H1 (cell line): ENCODE measurements around the gene GCH1. TPM values are rescaled to one million over a fixed set of nuclear protein-coding genes. Genes with fewer than 3 reads are reported as not detected.

Source experiments
- CTCF ChIA-PET: fragments of 300-600 bp; sonication (Branson Sonifier 250); formaldehyde crosslinking; loops from one replicate; lab custom pipeline; 2021; ENCODE audit not compliant: partially characterized antibody; lab: Charles Lee
- POLR2A ChIA-PET: fragments of 300-600 bp; sonication (Branson Sonifier 250); formaldehyde crosslinking; loops from one replicate; lab custom pipeline; 2021; ENCODE audit warnings: inconsistent platforms; ENCODE audit not compliant: partially characterized antibody; lab: Charles Lee
- DNase-seq, 2 experiments: peaks; one replicate each; pipeline versions ENCODE4 v3.0.0 to v3.0.0-alpha.2; 2010 to 2022; ENCODE audit warnings: low spot score in 2 of 2, low read depth in 1 of 2, mixed read lengths in 1 of 2
- FAIRE-seq: peaks from 2 replicates; lab custom pipeline; 2011; peaks lifted over from hg19 to GRCh38; lab: Jason Lieb, UNC
- H2AFZ ChIP-seq: 2 replicates; pipeline ENCODE4 v1.8.1; 2012; ENCODE audit warnings: low read length, inconsistent platforms
- H2AK5ac ChIP-seq: 2 replicates; pipeline ENCODE4 v1.6.1; 2013; ENCODE audit warnings: low read depth, low read length
- H2BK120ac ChIP-seq: replicated peaks from 2 replicates; pipeline ENCODE3; 2013; ENCODE audit warnings: low read depth, low read length, inconsistent platforms
- H2BK12ac ChIP-seq: 2 replicates; pipeline ENCODE4 v1.6.1; 2013; ENCODE audit warnings: low read depth, low read length
- H2BK15ac ChIP-seq: 2 replicates; pipeline ENCODE4 v1.6.1; 2013; ENCODE audit warnings: low read length
- H2BK20ac ChIP-seq: 2 replicates; pipeline ENCODE4 v1.6.1; 2013; ENCODE audit warnings: low read length
- H2BK5ac ChIP-seq: 2 replicates; pipeline ENCODE4 v1.6.1; 2013; ENCODE audit warnings: low read depth, low read length
- H3K14ac ChIP-seq: 2 replicates; pipeline ENCODE4 v1.6.1; 2013; ENCODE audit warnings: inconsistent platforms; ENCODE audit not compliant: insufficient read length
- H3K18ac ChIP-seq: 2 replicates; pipeline ENCODE4 v1.6.1; 2013; ENCODE audit warnings: low read length; ENCODE audit errors: extremely low read depth
- H3K23ac ChIP-seq: 2 replicates; pipeline ENCODE4 v1.6.1; 2013; ENCODE audit warnings: inconsistent platforms; ENCODE audit not compliant: insufficient read length
- H3K23me2 ChIP-seq: 2 replicates; pipeline ENCODE4 v1.6.1; 2013; ENCODE audit warnings: low read depth, low read length
- H3K27ac ChIP-seq: 2 replicates; pipeline ENCODE4 v1.6.1; 2011; ENCODE audit warnings: low read depth, low read length, inconsistent platforms
- H3K27me3 ChIP-seq, 4 experiments: replicated peaks in 1 of 4; 1 replicate in 1 of 4; 2 replicates in 3 of 4; pipeline versions ENCODE4 v1.6.1 to v1.8.1; 2011 to 2013; ENCODE audit warnings: low read length in 3 of 4, mild to moderate bottlenecking in 3 of 4, inconsistent platforms in 2 of 4, mixed read lengths in 2 of 4, moderate library complexity in 1 of 4; ENCODE audit not compliant: control insufficient read depth in 3 of 4, insufficient read depth in 3 of 4; ENCODE audit errors: extremely low read depth in 1 of 4
- H3K36me3 ChIP-seq, 4 experiments: 2 replicates each; pipeline versions ENCODE4 v1.6.1 to v1.8.1; 2011 to 2013; ENCODE audit warnings: mild to moderate bottlenecking in 4 of 4, low read length in 3 of 4, moderate library complexity in 2 of 4, control low read depth in 1 of 4, inconsistent platforms in 1 of 4; ENCODE audit not compliant: insufficient read depth in 4 of 4, control insufficient read depth in 2 of 4
- H3K4ac ChIP-seq: replicated peaks from 2 replicates; pipeline ENCODE3; 2013; ENCODE audit warnings: low read length, low read depth, mixed read lengths, inconsistent platforms; ENCODE audit not compliant: insufficient read length
- H3K4me1 ChIP-seq, 4 experiments: replicated peaks in 1 of 4; 1 replicate in 1 of 4; 2 replicates in 3 of 4; pipeline versions ENCODE4 v1.6.1 to v1.8.1; 2011 to 2013; ENCODE audit warnings: low read length in 3 of 4, inconsistent platforms in 2 of 4, mixed read lengths in 1 of 4; ENCODE audit not compliant: insufficient read depth in 4 of 4, control insufficient read depth in 3 of 4
- H3K4me2 ChIP-seq, 2 experiments: 2 replicates each; pipeline versions ENCODE4 v1.6.1 to v1.8.1; 2011 to 2013; ENCODE audit warnings: low read depth in 2 of 2, low read length in 2 of 2, control low read depth in 1 of 2, inconsistent platforms in 1 of 2, mild to moderate bottlenecking in 1 of 2; ENCODE audit not compliant: insufficient read depth in 1 of 2
- H3K4me3 ChIP-seq, 4 experiments: fragments of 200-600, 300-600 bp in 1 of 4; sonication (generic), shearing (Covaris generic), sonication (Bioruptor Twin) in 1 of 4; 2 replicates each; pipeline versions ENCODE4 v1.5.1 to v1.8.1; 2011 to 2016; ENCODE audit warnings: low read length in 4 of 4, low read depth in 3 of 4, control low read depth in 2 of 4, inconsistent platforms in 2 of 4, mild to moderate bottlenecking in 2 of 4, mixed read lengths in 1 of 4, moderate library complexity in 1 of 4; ENCODE audit not compliant: insufficient read depth in 2 of 4; ENCODE audit errors: extremely low read depth in 1 of 4
- H3K56ac ChIP-seq: replicated peaks from 2 replicates; pipeline ENCODE3; 2013; ENCODE audit warnings: low read depth, mild to moderate bottlenecking, mixed read lengths, low read length, inconsistent platforms; ENCODE audit not compliant: insufficient read length
- H3K79me1 ChIP-seq: 2 replicates; pipeline ENCODE4 v1.6.1; 2013; ENCODE audit warnings: low read depth, low read length, control low read depth
- H3K79me2 ChIP-seq, 2 experiments: 2 replicates each; pipeline versions ENCODE4 v1.6.1 to v1.8.1; 2012 to 2013; ENCODE audit warnings: low read length in 2 of 2, mild to moderate bottlenecking in 2 of 2, inconsistent platforms in 1 of 2; ENCODE audit not compliant: insufficient read depth in 2 of 2, control insufficient read depth in 1 of 2
- H3K9ac ChIP-seq, 4 experiments: replicated peaks in 1 of 4; 1 replicate in 1 of 4; 2 replicates in 3 of 4; pipeline versions ENCODE4 v1.6.1 to v1.8.1; 2011 to 2013; ENCODE audit warnings: low read depth in 3 of 4, low read length in 3 of 4, control low read depth in 2 of 4, mild to moderate bottlenecking in 2 of 4, moderate library complexity in 2 of 4, inconsistent platforms in 1 of 4; ENCODE audit errors: extremely low read depth in 1 of 4
- H3K9me3 ChIP-seq, 2 experiments: 2 replicates each; pipeline versions ENCODE4 v1.6.1 to v1.8.1; 2012 to 2013; ENCODE audit warnings: mild to moderate bottlenecking in 2 of 2, moderate library complexity in 2 of 2, control low read depth in 1 of 2, inconsistent platforms in 1 of 2, low read depth in 1 of 2, low read length in 1 of 2, mixed read lengths in 1 of 2; ENCODE audit not compliant: insufficient read depth in 2 of 2
- H4K20me1 ChIP-seq, 2 experiments: replicated peaks in 1 of 2; 2 replicates each; pipeline versions ENCODE3 to v1.8.1; 2011 to 2013; ENCODE audit warnings: inconsistent platforms in 2 of 2, low read length in 2 of 2, mild to moderate bottlenecking in 1 of 2; ENCODE audit not compliant: insufficient read depth in 2 of 2, control insufficient read depth in 1 of 2
- H4K5ac ChIP-seq: 2 replicates; pipeline ENCODE4 v1.6.1; 2013; ENCODE audit warnings: low read length, low read depth, mixed read lengths, inconsistent platforms; ENCODE audit not compliant: insufficient read length
- H4K8ac ChIP-seq: 2 replicates; pipeline ENCODE4 v1.8.0; 2013; ENCODE audit warnings: mild to moderate bottlenecking, moderate library complexity, low read length, inconsistent platforms; ENCODE audit not compliant: insufficient read depth; ENCODE audit errors: extremely low read depth
- H4K91ac ChIP-seq: replicated peaks from 2 replicates; pipeline ENCODE3; 2013; ENCODE audit warnings: low read length, mixed read lengths, inconsistent platforms; ENCODE audit not compliant: insufficient read length
- GABPA ChIP-seq: IDR thresholded peaks from 2 replicates; pipeline ENCODE4 v1.6.1; 2011; ENCODE audit warnings: mild to moderate bottlenecking, low read length, moderate library complexity, borderline replicate concordance; ENCODE audit not compliant: insufficient read depth
- HDAC6 ChIP-seq: IDR thresholded peaks from one replicate; pipeline ENCODE4 v1.7.1; 2012; ENCODE audit warnings: low read depth, mild to moderate bottlenecking, inconsistent platforms, low read length, moderate library complexity
- KDM4A ChIP-seq: IDR thresholded peaks from one replicate; pipeline ENCODE4 v1.7.1; 2012; ENCODE audit warnings: low read depth, mild to moderate bottlenecking, moderate library complexity, low read length, inconsistent platforms; ENCODE audit not compliant: severe bottlenecking
- YY1 ChIP-seq: IDR thresholded peaks from 2 replicates; pipeline ENCODE4 v1.6.1; 2011; ENCODE audit warnings: low read depth, mild to moderate bottlenecking, low read length
- polyA plus RNA-seq, 7 experiments: library from polyadenylated mRNA; depleted of rRNA in 3 of 7; stranded (reverse) in 5 of 7; unstranded in 2 of 7; fragments of >200 nt in 5 of 7; fragments of 200-250 nt in 2 of 7; gene quantifications; 1 replicate in 5 of 7; 2 replicates in 1 of 7; 4 replicates in 1 of 7; pipeline versions ENCODE4 v1.2.1 to v1.2.3, GENCODE V29; 2011 to 2013; ENCODE audit warnings: missing spikeins in 2 of 7, mixed read lengths in 2 of 7
- total RNA-seq: library from RNA; stranded (reverse); fragmentation: NEBNext Ultra II Directional; extraction: Animal tissue kit (Norgen Biotek cat#: 25700); gene quantifications from 2 replicates; pipeline ENCODE4 v1.2.1, GENCODE V29; 2021
- TF ChIP-seq, protein P1 (sequence below): IDR thresholded peaks from 2 replicates; pipeline ENCODE4 v1.6.1; 2011; ENCODE audit warnings: low read length, improper control_type of control experiment

The GCH1 gene
- total and polyA plus RNA-seq, 2 of the 8 experiments (the other 6 are each of a cell fraction or from before 2014, with no cell fraction given), result 7.3 to 7.9 TPM

DNA sequence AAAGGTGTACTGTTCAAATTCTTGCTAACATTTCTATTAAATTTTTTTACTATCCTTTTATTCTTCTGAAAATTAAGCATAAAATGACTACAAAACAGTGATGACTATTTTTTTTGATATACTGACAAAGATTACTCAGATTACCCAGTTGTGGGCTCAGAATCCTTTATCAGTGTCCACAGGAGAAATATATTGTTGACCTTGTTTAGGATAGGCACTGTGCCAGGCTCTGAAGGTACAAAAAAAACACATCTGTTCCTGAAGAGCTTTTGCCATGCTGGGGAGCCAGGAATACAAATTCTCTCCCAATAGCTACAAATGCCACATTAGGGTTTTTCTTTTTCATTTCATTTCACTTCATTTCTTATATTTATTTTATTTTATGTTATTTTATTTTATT, 26.9 kb upstream of the GCH1 start:
- no peaks in the 10 kb centered on the region for H3K79me1 ChIP-seq
- H3K18ac ChIP-seq, result no peak overlapping the region
- no peak overlapping the region for H3K4ac ChIP-seq
- no peak overlapping the region for H2AFZ ChIP-seq
- no peaks in the 10 kb centered on the region for H3K79me2 ChIP-seq
- no peaks in the 10 kb centered on the region for H4K20me1 ChIP-seq
- H3K4me3 ChIP-seq, result no peak overlapping the region
- no peak overlapping the region for H2BK120ac ChIP-seq
- H2AK5ac ChIP-seq, result no peak overlapping the region
- H3K4me2 ChIP-seq, result no peak overlapping the region
- CTCF ChIA-PET, result interaction anchor here (1.4 kb wide), 1 partner anchor 155 kb away, joined by 6 read pairs; no protein-coding TSS in a partner anchor
- no peak overlapping the region for H2BK15ac ChIP-seq
- DNase-seq, result no peak
- no peak overlapping the region for H4K91ac ChIP-seq
- no peaks in the 10 kb centered on the region for H3K9me3 ChIP-seq
- TF ChIP-seq HDAC6 (no peak), YY1 (no peak), KDM4A (no peak), GABPA (no peak)
- TF ChIP-seq, protein P1, sequence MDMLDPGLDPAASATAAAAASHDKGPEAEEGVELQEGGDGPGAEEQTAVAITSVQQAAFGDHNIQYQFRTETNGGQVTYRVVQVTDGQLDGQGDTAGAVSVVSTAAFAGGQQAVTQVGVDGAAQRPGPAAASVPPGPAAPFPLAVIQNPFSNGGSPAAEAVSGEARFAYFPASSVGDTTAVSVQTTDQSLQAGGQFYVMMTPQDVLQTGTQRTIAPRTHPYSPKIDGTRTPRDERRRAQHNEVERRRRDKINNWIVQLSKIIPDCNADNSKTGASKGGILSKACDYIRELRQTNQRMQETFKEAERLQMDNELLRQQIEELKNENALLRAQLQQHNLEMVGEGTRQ, result no peak
- no peak overlapping the region for H4K8ac ChIP-seq
- no peak overlapping the region for H2BK5ac ChIP-seq
- no peaks in the 10 kb centered on the region for H3K36me3 ChIP-seq
- no peak overlapping the region for H3K56ac ChIP-seq
- H3K14ac ChIP-seq, result no peak overlapping the region
- no peaks in the 10 kb centered on the region for H3K4me1 ChIP-seq
- no peak overlapping the region for H3K27ac ChIP-seq
- no peak overlapping the region for H2BK12ac ChIP-seq
- H2BK20ac ChIP-seq, result no peak overlapping the region
- H4K5ac ChIP-seq, result no peak overlapping the region
- H3K27me3 ChIP-seq, result no peaks in the 10 kb centered on the region
- no peak overlapping the region for H3K23ac ChIP-seq
- no peak overlapping the region for H3K9ac ChIP-seq
- no peaks in the 10 kb centered on the region for H3K23me2 ChIP-seq
- POLR2A ChIA-PET, result no interaction called here
- no peak for FAIRE-seq
